Endothelial cell of umbilical vein (primary cell): ENCODE measurements around the gene TUBA1A.

Experiments
- EZH2 ChIP-seq: IDR thresholded peaks from 2 replicates; pipeline ENCODE4 v1.6.1; 2012; ENCODE audit warnings: borderline replicate concordance, low read depth, mild to moderate bottlenecking, moderate library complexity, low read length, inconsistent platforms; ENCODE audit not compliant: severe bottlenecking
- POLR2A ChIP-seq: IDR thresholded peaks from 2 replicates; pipeline ENCODE4 v1.6.1; 2012; ENCODE audit warnings: low read depth, mild to moderate bottlenecking, control low read depth, low read length
- TF ChIP-seq, protein P1 (sequence below), 2 donors: IDR thresholded peaks; 1 replicate in 1 of 2; 2 replicates in 1 of 2; pipeline ENCODE4 v1.5.1; 2011; ENCODE audit warnings: low read length in 2 of 2, mild to moderate bottlenecking in 2 of 2, moderate library complexity in 2 of 2, control low read depth in 1 of 2, inconsistent platforms in 1 of 2, low read depth in 1 of 2; ENCODE audit not compliant: insufficient read depth in 1 of 2; ENCODE audit errors: extremely low read depth in 1 of 2

GRCh38 chr12:49165114-49165513 lies 23.8 kb downstream of the TUBA1A start:
- TF ChIP-seq, protein P1, sequence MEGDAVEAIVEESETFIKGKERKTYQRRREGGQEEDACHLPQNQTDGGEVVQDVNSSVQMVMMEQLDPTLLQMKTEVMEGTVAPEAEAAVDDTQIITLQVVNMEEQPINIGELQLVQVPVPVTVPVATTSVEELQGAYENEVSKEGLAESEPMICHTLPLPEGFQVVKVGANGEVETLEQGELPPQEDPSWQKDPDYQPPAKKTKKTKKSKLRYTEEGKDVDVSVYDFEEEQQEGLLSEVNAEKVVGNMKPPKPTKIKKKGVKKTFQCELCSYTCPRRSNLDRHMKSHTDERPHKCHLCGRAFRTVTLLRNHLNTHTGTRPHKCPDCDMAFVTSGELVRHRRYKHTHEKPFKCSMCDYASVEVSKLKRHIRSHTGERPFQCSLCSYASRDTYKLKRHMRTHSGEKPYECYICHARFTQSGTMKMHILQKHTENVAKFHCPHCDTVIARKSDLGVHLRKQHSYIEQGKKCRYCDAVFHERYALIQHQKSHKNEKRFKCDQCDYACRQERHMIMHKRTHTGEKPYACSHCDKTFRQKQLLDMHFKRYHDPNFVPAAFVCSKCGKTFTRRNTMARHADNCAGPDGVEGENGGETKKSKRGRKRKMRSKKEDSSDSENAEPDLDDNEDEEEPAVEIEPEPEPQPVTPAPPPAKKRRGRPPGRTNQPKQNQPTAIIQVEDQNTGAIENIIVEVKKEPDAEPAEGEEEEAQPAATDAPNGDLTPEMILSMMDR (IDR thresholded peaks at IDR 0.05; ENCODE audit: extremely low read depth in 1 of 2, insufficient read depth in 1 of 2, low read depth in 1 of 2, low read length in 2 of 2) = no peak
- no peak for TF ChIP-seq POLR2A
- TF ChIP-seq EZH2 = no peak
